GM21381 (cell line): Measurements from ENCODE around the gene SNCAIP.
A peak's percentile ranks its signal among the peaks of the same experiment; 100 is the strongest.

Experiments used
- ATAC-seq: cut with Tn5 transposase; IDR thresholded peaks from one replicate; pipeline ENCODE4 v1.9.1; 2021; ENCODE audit warnings: mild to moderate bottlenecking, moderate library complexity; ENCODE audit not compliant: unreplicated experiment

The SNCAIP gene

GRCh38 chr5:122392224-122392623, 80.2 kb downstream of the SNCAIP start:
- ATAC-seq, result no peak

- no peak for ATAC-seq
Observed at GRCh38 chr5:122392824-122393223, 80.8 kb downstream of the SNCAIP start.

- ATAC-seq, result no peak
Observed at GRCh38 chr5:122394284-122394930, 82.4 kb downstream of the SNCAIP start.

GRCh38 chr5:122398016-122398415, 86.0 kb downstream of the SNCAIP start:
- ATAC-seq, result no peak

GRCh38 chr5:122400341-122400740, 88.3 kb downstream of the SNCAIP start:
- no peak for ATAC-seq

- no peak for ATAC-seq
Observed at GRCh38 chr5:122400938-122401337, 88.9 kb downstream of the SNCAIP start.

- ATAC-seq, result no peak
Observed at GRCh38 chr5:122401976-122402725, 90.1 kb downstream of the SNCAIP start.

- no peak for ATAC-seq
Observed at GRCh38 chr5:122402955-122403685, 91.1 kb downstream of the SNCAIP start.

GRCh38 chr5:122404018-122404417, 92.0 kb downstream of the SNCAIP start:
- no peak for ATAC-seq

GRCh38 chr5:122404653-122405362, 92.8 kb downstream of the SNCAIP start:
- no peak for ATAC-seq

- no peak for ATAC-seq
Observed at GRCh38 chr5:122405751-122406150, 93.7 kb downstream of the SNCAIP start.

- ATAC-seq, result no peak
Observed at GRCh38 chr5:122406181-122406580, 94.1 kb downstream of the SNCAIP start.

GRCh38 chr5:122408592-122409224, 96.7 kb downstream of the SNCAIP start:
- ATAC-seq, result no peak

GRCh38 chr5:122412966-122413365, 100.9 kb downstream of the SNCAIP start:
- ATAC-seq, result no peak

GRCh38 chr5:122413722-122414121, 101.7 kb downstream of the SNCAIP start:
- ATAC-seq, result no peak

- ATAC-seq, result peak; percentile 79
Observed at GRCh38 chr5:122415030-122415800, 103.2 kb downstream of the SNCAIP start.

- no peak for ATAC-seq
Observed at GRCh38 chr5:122415801-122416120, 103.7 kb downstream of the SNCAIP start.

GRCh38 chr5:122419142-122419894, 107.3 kb downstream of the SNCAIP start:
- ATAC-seq, result no peak

GRCh38 chr5:122420091-122420490, 108.1 kb downstream of the SNCAIP start:
- no peak for ATAC-seq
